Measurements from ENCODE around the gene NR1H3. TPM values are rescaled to one million over a fixed set of nuclear protein-coding genes. Genes with fewer than 3 reads are reported as not detected.

The NR1H3 gene
- total RNA-seq: 10 to 100 TPM; 11.4 to 18.6 TPM

DNA sequence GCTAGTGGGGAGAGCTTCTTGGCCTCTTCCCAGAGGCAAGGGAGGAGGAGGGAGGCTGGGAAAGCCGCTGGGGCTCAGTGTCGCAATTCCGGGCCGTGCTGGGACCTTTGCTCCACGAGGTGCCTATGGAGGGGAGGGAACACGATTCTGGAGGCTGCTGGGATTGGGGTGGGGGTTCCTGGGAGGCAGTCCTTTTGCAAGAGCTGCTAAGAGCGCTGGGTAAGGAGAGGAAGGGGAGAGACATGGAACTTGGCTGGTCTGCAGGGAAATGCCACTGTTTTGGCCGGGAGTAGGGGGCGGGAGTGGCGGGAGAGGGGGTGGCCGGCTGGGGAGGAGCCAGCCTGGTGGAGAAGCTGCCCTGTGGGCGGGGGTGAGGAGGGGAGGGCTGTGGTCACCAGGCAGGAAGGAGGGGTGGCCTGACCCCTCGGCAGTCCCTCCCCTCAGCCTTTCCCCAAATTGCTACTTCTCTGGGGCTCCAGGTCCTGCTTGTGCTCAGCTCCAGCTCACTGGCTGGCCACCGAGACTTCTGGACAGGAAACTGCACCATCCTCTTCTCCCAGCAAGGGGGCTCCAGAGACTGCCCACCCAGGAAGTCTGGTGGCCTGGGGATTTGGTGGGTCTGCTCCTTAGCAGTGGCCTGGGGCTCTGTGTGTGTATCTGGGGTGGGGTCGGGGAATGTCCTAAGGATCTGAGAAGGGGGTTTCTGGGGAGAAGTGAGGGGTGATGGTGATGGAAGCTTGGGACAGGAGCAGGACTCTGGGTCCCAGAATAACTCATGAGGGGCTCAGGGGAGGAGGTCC lies at the start of gene NR1H3:
TSS of gene NR1H3 (plus strand) at position 480 of the 800 bp plus-strand sequence. CDS start 1,221 bp downstream, outside the sequence.

DNA sequence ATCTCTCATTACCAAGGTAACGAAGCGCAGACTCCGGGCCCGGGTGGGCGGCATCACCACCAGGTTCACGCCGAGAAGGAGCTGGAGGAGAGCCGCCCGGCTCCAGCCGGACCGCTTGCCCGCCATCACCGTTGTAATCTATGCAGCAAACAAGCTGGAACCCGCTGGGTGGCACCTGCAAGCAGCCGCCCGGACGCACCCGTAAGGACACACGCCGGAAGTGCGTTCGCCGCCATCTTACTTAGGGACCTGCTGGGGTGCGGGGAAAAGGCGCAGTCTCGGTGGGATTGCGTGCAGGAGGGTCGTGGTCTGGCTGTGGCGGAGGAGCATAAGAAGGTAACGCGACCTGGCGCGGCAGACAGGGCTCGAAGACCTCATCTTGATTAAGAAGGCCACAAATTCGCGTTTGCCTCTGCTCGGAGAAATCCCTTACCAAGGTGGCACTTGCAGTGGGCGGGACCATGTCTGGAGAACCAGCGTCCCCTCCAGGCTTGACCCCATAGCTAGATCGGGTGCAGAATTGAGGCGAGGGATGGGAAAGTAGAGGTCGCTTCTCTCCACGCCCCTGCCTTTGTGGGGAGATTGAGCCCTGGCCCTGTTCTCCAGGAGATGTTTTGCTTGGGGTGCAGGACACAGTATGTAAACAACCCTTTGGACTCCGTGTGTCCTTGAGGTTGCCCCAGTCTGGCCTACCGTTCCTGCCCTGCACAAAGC lies 9.0 kb upstream of the NR1H3 start, which contains the start of gene ACP2:
TSS of gene ACP2 (minus strand) at position 151 of the 714 bp plus-strand sequence. CDS start at position 126, 25 bp downstream.

GRCh38 chr11:47269829-47270305 lies 12.1 kb downstream of the NR1H3 start, which contains the start of gene MADD:
Gene MADD (plus strand): TSS chr11:47270133.

Other genes starting within 250 kb of the NR1H3 start
- 100 to 1,000 TPM; 112 to 142 TPM for gene ARFGAP2, start 81.1 kb upstream of the NR1H3 start, total RNA-seq
- gene PACSIN3, start 71.6 kb upstream of the NR1H3 start, total RNA-seq: 10 to 100 TPM; 17.6 to 28.6 TPM
- gene DDB2, start 43.0 kb upstream of the NR1H3 start, total RNA-seq: 10 to 100 TPM; 57.8 to 64.9 TPM
- 10 to 100 TPM; 42.0 to 47.8 TPM for gene ACP2, start 9.2 kb upstream of the NR1H3 start, total RNA-seq
- gene MADD, start 12.1 kb downstream of the NR1H3 start, total RNA-seq: 10 to 100 TPM; 21.0 to 22.7 TPM
- gene MYBPC3, start 94.7 kb downstream of the NR1H3 start, total RNA-seq: not detected
- not detected for gene SPI1, start 120.6 kb downstream of the NR1H3 start, total RNA-seq
- 10 to 100 TPM; 40.6 to 48.2 TPM for gene SLC39A13, start 150.6 kb downstream of the NR1H3 start, total RNA-seq
- gene PSMC3, start 168.4 kb downstream of the NR1H3 start, total RNA-seq: 100 to 1,000 TPM; 133 to 208 TPM
- not detected for gene RAPSN, start 191.1 kb downstream of the NR1H3 start, total RNA-seq